DMS53 treated with DMSO at 0.1 percent for 48 hours (cell line): ENCODE data around the gene WDR5.

ENCODE experiments used
- DNase-seq: peaks from one replicate; lab custom pipeline; 2025; ENCODE audit not compliant: unreplicated experiment; lab: John Stamatoyannopoulos, UW

Gene WDR5

DNA sequence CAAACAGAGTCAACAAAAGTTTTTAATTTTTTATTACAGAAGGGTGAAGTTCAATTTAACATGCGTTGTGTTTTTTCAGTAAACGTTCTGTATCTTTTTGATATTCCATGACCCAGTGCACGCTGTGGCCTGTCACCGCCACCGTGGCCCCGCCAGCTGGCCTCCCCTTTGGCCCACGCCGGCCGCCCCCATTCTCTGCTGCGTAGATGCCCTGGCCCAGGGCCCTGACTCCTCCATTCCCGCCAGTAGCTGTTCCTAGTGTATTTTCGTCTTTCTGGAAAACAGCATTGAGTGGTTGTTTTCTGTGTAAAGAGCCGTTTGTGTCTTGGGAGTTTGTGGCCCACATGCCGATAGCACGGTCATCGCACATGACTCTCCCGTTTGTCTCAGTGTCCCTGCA lies 22.4 kb downstream of the WDR5 start:
- DNase-seq = no peak

- DNase-seq = no peak
Measured at GRCh38 chr9:134158753-134159392, 23.0 kb downstream of the WDR5 start.

- no peak for DNase-seq
Measured at GRCh38 chr9:134159566-134160245, 23.8 kb downstream of the WDR5 start.

- no peak for DNase-seq
Measured at GRCh38 chr9:134161647-134162046, 25.8 kb downstream of the WDR5 start.

GRCh38 chr9:134162212-134162775 lies 26.4 kb downstream of the WDR5 start:
- DNase-seq = peak; percentile 9

- peak; percentile 33 for DNase-seq
Measured at GRCh38 chr9:134162926-134163370, 27.1 kb downstream of the WDR5 start.

- peak; percentile 39 for DNase-seq
Measured at GRCh38 chr9:134163371-134164196, 27.7 kb downstream of the WDR5 start.

- DNase-seq = no peak
Measured at GRCh38 chr9:134164879-134165278, 29.0 kb downstream of the WDR5 start.

DNA sequence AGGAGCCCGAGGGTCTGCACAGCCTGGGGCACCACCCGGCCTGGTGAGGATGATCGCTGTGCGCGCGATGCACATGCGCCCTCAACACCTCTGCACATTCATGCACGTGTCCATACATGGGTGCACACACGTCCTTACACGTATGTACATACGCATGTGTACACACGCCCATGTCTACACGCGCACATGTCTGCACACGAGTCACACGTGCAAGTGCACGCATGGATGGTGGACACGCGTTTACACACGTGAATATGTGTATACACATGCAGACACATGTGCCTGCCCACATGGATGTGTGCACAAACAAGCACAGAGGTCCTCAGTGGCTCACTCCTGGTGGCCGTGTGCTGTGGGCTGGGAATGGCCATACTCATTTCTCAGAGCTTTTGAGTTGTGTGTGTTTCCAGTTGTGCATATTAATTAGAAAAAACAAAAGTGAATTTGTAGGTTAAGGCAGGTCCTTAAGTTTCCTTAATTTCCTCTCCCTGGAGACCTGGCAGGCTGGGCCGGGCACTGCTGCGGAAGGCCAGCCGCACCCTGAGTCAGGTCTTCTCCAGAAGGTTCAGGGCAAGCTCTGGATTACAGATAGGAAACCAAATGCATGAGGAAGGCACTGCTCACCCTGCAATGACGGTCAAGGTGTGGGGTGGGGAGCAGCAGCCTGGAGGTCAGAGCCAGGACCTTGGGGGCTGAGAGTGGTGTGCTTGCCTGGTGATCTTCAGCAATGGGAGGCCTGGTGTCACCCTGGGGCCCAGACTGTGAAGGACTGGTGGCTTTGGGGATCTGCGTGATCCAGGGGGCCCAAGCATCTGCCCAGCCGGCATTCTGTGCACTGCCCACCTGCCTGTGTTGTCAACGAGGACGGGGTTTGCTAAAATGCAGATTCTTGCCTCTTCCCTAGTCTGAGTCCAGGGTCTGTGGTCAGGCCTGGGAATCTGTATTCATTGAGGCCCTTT lies 29.8 kb downstream of the WDR5 start:
- no peak for DNase-seq

DNA sequence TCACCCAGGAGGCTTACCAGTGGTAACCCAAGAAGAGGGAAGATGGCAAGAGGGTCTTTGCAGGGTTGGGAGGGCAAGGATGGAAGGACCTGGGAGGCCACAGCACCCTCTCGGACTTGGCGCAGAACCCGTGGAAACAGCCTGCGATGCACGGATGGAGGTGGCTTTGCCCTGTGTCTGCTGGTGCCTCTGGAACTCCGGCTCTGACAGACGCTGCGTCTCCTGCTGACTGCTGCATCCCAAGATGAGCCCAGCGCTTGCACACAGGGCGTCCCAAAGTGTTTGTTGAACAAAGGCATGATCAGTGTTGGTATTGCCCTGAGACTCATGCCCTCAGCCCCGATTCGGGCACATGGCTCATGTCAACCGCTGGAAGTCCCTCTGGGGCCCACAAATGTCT lies 30.5 kb downstream of the WDR5 start:
- no peak for DNase-seq

DNA sequence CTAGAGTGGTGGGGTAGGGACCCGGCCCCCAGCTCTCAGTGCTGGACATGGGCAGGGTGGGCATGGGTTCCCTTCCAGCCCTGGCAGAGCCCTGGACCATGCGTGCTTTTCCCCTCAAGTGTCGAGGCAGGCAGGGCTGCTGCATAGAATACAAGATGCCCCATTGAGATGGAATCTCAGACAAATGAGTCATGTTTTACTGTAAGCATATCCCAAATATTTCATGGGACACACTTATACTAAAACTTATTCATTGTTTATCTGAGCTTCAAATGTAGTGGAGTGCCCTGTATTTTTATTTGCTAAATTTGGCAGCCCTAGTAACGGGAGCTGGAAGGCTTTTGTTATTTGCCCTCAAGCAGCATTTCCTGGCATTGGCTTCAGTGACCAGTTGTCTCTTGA lies 31.6 kb downstream of the WDR5 start:
- no peak for DNase-seq

- DNase-seq = no peak
Measured at GRCh38 chr9:134168757-134169550, 33.1 kb downstream of the WDR5 start.

GRCh38 chr9:134169724-134170401 lies 34.0 kb downstream of the WDR5 start:
- no peak for DNase-seq

- DNase-seq = no peak
Measured at GRCh38 chr9:134170532-134171315, 34.8 kb downstream of the WDR5 start.

DNA sequence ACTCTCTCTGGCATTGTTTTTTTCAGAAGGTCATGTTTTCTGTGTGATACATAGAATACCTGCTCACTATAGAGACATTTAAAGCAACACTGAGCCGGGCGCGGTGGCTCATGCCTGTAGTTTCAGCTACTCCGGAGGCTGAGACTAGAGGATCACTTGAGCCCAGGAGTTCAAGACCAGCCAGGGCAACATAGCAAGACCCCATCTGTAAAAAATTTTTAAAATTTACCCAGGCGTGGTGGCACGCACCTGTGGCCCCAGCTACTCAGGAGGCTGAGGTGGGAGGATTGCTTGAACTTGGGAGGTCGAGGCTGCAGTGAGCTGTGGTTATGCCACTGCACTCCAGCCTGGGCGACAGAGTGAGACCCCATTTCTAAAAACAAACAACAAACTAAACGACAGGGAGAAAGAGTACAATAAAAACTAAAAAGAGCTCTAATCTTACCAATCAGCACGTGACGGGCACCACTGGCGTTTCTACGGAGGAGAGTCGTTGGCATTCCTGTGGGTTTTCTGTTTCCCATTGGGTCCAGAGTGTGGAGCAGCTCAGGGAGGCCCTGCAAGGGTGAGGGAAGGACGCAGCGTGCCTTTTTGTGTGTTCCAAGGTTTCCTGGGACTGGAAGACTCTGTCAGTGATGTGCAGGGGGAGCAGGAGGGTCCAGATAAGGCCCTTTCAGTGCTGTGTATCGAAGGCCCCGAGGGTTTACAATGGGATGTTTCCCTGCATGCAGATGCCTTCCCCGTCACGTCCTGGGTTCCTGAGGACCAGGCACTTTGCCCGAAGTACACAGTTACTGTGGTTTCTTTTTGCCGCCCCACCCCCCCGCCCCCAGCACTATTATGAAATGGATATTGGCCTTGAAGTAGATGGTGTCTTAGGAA lies 35.7 kb downstream of the WDR5 start:
- DNase-seq = no peak

- DNase-seq = no peak
Measured at GRCh38 chr9:134172198-134173126, 36.6 kb downstream of the WDR5 start.
